RCC 7860 (cell line): ENCODE results near the gene EPHB1.

ENCODE experiments used
- DNase-seq: peaks from one replicate; pipeline ENCODE4 v3.0.0-alpha.2; 2015; ENCODE audit warnings: low spot score
- FAIRE-seq: peaks from 2 replicates; lab custom pipeline; 2012; peaks lifted over from hg19 to GRCh38; lab: Jason Lieb, UNC

Gene EPHB1

GRCh38 chr3:135262441-135262840 lies 467.4 kb downstream of the EPHB1 start:
- DNase-seq (no peak), FAIRE-seq (no peak)

GRCh38 chr3:135263331-135263730 lies 468.3 kb downstream of the EPHB1 start:
- no peak for FAIRE-seq
- no peak for DNase-seq

- DNase-seq (no peak), FAIRE-seq (no peak)
Observed at GRCh38 chr3:135267487-135267886, 472.4 kb downstream of the EPHB1 start.

GRCh38 chr3:135268941-135269532 lies 474.0 kb downstream of the EPHB1 start:
- DNase-seq (no peak), FAIRE-seq (no peak)

GRCh38 chr3:135271177-135272025 lies 476.3 kb downstream of the EPHB1 start:
- no peak for DNase-seq
- no peak for FAIRE-seq

- no peak for FAIRE-seq
- DNase-seq = no peak
Observed at GRCh38 chr3:135272026-135272669, 477.1 kb downstream of the EPHB1 start.

- no peak for FAIRE-seq
- DNase-seq = no peak
Observed at GRCh38 chr3:135292162-135292561, 497.1 kb downstream of the EPHB1 start.

GRCh38 chr3:135301670-135302069 lies 506.6 kb downstream of the EPHB1 start:
- FAIRE-seq (no peak), DNase-seq (no peak)

- FAIRE-seq = no peak
- DNase-seq = no peak
Observed at GRCh38 chr3:135304378-135304777, 509.3 kb downstream of the EPHB1 start.
